A549 (cell line): ENCODE measurements around the gene DENND6A. TPM values are rescaled to one million over a fixed set of nuclear protein-coding genes. Genes with fewer than 3 reads are reported as not detected.

Experiments
- ATAC-seq, 2 experiments: fragments of 200-7000 bp in 1 of 2; fragments of >200 bp in 1 of 2; cut with Nextera tagmentation in 1 of 2; cut with Tn5 transposase in 1 of 2; 3 replicates each; pipeline versions ENCODE4 v1.8.0 to v1.9.1; 2018 to 2020; ENCODE audit warnings: mild to moderate bottlenecking in 1 of 2, moderate library complexity in 1 of 2
- CTCF ChIA-PET: fragments of 300-600 bp; sonication (Branson Sonifier 250); formaldehyde crosslinking; extraction: SDS; loops from one replicate; lab custom pipeline; 2021; ENCODE audit warnings: antibody characterized with exemption, inconsistent platforms; lab: Yijun Ruan, JAX
- POLR2A ChIA-PET: fragments of 350-600 bp; formaldehyde crosslinking; extraction: SDS; loops from one replicate; lab custom pipeline; 2021; ENCODE audit warnings: antibody characterized with exemption, inconsistent platforms; lab: Yijun Ruan, JAX
- DNase-seq, 2 experiments: peaks; one replicate each; pipeline versions ENCODE4 v3.0.0 to v3.0.0-alpha.2; 2011 to 2016; ENCODE audit warnings: low read depth in 1 of 2, low spot score in 1 of 2
- FAIRE-seq: peaks from 2 replicates; lab custom pipeline; 2011; peaks lifted over from hg19 to GRCh38; lab: Jason Lieb, UNC
- H3K27ac ChIP-seq, 2 experiments: fragments of >200 bp; sonication (Bioruptor Twin); formaldehyde crosslinking; 3 replicates each; pipeline ENCODE4 v1.5.1; 2016 to 2017
- H3K4me1 ChIP-seq: fragments of >200 bp; sonication (Bioruptor Twin); formaldehyde crosslinking; 3 replicates; pipeline ENCODE4 v1.6.1; 2016
- H3K4me2 ChIP-seq: fragments of >200 bp; sonication (Bioruptor Twin); formaldehyde crosslinking; 3 replicates; pipeline ENCODE4 v1.6.1; 2016
- H3K4me3 ChIP-seq: fragments of >200 bp; sonication (Bioruptor Twin); formaldehyde crosslinking; 3 replicates; pipeline ENCODE4 v1.5.1; 2016
- H3K9me3 ChIP-seq: fragments of >200 bp; sonication (Bioruptor Twin); formaldehyde crosslinking; 3 replicates; pipeline ENCODE4 v1.6.1; 2016
- ATOH8 ChIP-seq: fragments of 250-450 bp; sonication (Bioruptor Pico); IDR thresholded peaks from 2 replicates; pipeline ENCODE4 v1.5.0; 2020; ENCODE audit warnings: low read depth, mild to moderate bottlenecking, moderate library complexity
- BHLHE40 ChIP-seq: IDR thresholded peaks from 2 replicates; pipeline ENCODE4 v1.6.1; 2012; ENCODE audit warnings: low read depth, low read length, inconsistent platforms
- CBX8 ChIP-seq: fragments of 200-600 bp; sonication (generic); IDR thresholded peaks from 2 replicates; pipeline ENCODE4 v1.6.1; 2016
- EHF ChIP-seq: fragments of 250-450 bp; sonication (Bioruptor Pico); IDR thresholded peaks from 2 replicates; pipeline ENCODE4 v1.5.0; 2020; ENCODE audit warnings: mild to moderate bottlenecking
- ELK1 ChIP-seq: fragments of 150-350 bp; IDR thresholded peaks from 2 replicates; pipeline ENCODE4 v1.6.1; 2014; ENCODE audit warnings: low read depth, mild to moderate bottlenecking, low read length
- EP300 ChIP-seq, 2 experiments: fragments of >200 bp; sonication (Bioruptor Twin); formaldehyde crosslinking; IDR thresholded peaks; 2 replicates in 1 of 2; 3 replicates in 1 of 2; pipeline ENCODE4 v1.6.1; 2016 to 2017
- FOSB ChIP-seq: fragments of 250-450 bp; sonication (Bioruptor Pico); IDR thresholded peaks from 2 replicates; pipeline ENCODE4 v1.5.0; 2020; ENCODE audit warnings: mild to moderate bottlenecking, moderate library complexity
- FOSL2 ChIP-seq, 2 experiments: fragments of 450-650 bp in 1 of 2; fragments of >200 bp in 1 of 2; sonication (Bioruptor Twin) in 1 of 2; formaldehyde crosslinking; IDR thresholded peaks; 2 replicates each; pipeline versions ENCODE4 v1.5.0 to v1.6.1; 2016 to 2020; ENCODE audit warnings: mild to moderate bottlenecking in 1 of 2, moderate library complexity in 1 of 2
- HDAC2 ChIP-seq: fragments of 200-600 bp; sonication (generic); IDR thresholded peaks from 2 replicates; pipeline ENCODE4 v1.6.1; 2016
- HOXB13 ChIP-seq: fragments of 250-450 bp; sonication (Bioruptor Pico); IDR thresholded peaks from 2 replicates; pipeline ENCODE4 v1.5.0; 2020; ENCODE audit warnings: low read depth, mild to moderate bottlenecking, moderate library complexity
- HOXB5 ChIP-seq: fragments of 250-450 bp; sonication (Bioruptor Pico); IDR thresholded peaks from 2 replicates; pipeline ENCODE4 v1.5.0; 2020; ENCODE audit warnings: mild to moderate bottlenecking, moderate library complexity
- JUN ChIP-seq, 2 experiments: fragments of >200 bp; sonication (Bioruptor Twin); formaldehyde crosslinking; IDR thresholded peaks; 2 replicates in 1 of 2; 3 replicates in 1 of 2; pipeline ENCODE4 v1.6.1; 2016 to 2017
- JUNB ChIP-seq: fragments of >200 bp; sonication (Bioruptor Twin); formaldehyde crosslinking; IDR thresholded peaks from 2 replicates; pipeline ENCODE4 v1.6.1; 2016
- KDM1A ChIP-seq: fragments of 200-600 bp; sonication (generic); IDR thresholded peaks from 2 replicates; pipeline ENCODE4 v1.6.1; 2016; ENCODE audit warnings: low read depth, mild to moderate bottlenecking
- KDM5A ChIP-seq: fragments of 200-600 bp; sonication (generic); IDR thresholded peaks from 2 replicates; pipeline ENCODE4 v1.6.1; 2016; ENCODE audit warnings: antibody characterized with exemption, mild to moderate bottlenecking
- MAFK ChIP-seq: fragments of 450-650 bp; IDR thresholded peaks from 2 replicates; pipeline ENCODE4 v1.6.1; 2014; ENCODE audit not compliant: partially characterized antibody
- MAX ChIP-seq: IDR thresholded peaks from 2 replicates; pipeline ENCODE4 v1.6.1; 2012
- MYC ChIP-seq: IDR thresholded peaks from 2 replicates; pipeline ENCODE4 v1.6.1; 2012; ENCODE audit warnings: mild to moderate bottlenecking, inconsistent platforms, low read length, improper control_type of control experiment, borderline replicate concordance
- NR3C1 ChIP-seq: fragments of >200 bp; sonication (Bioruptor Twin); formaldehyde crosslinking; IDR thresholded peaks from 3 replicates; pipeline ENCODE4 v1.6.1; 2017
- PBX3 ChIP-seq: IDR thresholded peaks from 2 replicates; pipeline ENCODE4 v1.6.1; 2012
- RARB ChIP-seq: fragments of 250-450 bp; sonication (Bioruptor Pico); IDR thresholded peaks from 2 replicates; pipeline ENCODE4 v1.8.0; 2021; ENCODE audit warnings: mild to moderate bottlenecking, moderate library complexity
- RCOR1 ChIP-seq: fragments of 150-350 bp; IDR thresholded peaks from 2 replicates; pipeline ENCODE4 v1.6.1; 2014; ENCODE audit warnings: antibody characterized with exemption, low read length, low read depth
- REST ChIP-seq: fragments of 200-600 bp; sonication (generic); IDR thresholded peaks from 2 replicates; pipeline ENCODE4 v1.6.1; 2016; ENCODE audit warnings: antibody characterized with exemption, mild to moderate bottlenecking, moderate library complexity
- SMC3 ChIP-seq: fragments of >200 bp; sonication (Bioruptor Twin); formaldehyde crosslinking; IDR thresholded peaks from 3 replicates; pipeline ENCODE4 v1.6.1; 2018; ENCODE audit warnings: inconsistent platforms
- SREBF2 ChIP-seq: fragments of 450-650 bp; IDR thresholded peaks from 2 replicates; pipeline ENCODE4 v1.6.1; 2014; ENCODE audit warnings: mild to moderate bottlenecking, moderate library complexity
- TP53 ChIP-seq: fragments of 250-450 bp; sonication (Bioruptor Pico); IDR thresholded peaks from 2 replicates; pipeline ENCODE4 v1.5.0; 2021; ENCODE audit warnings: mild to moderate bottlenecking, moderate library complexity
- ZFP36 ChIP-seq: fragments of 450-650 bp; IDR thresholded peaks from 2 replicates; pipeline ENCODE4 v1.6.1; 2014; ENCODE audit warnings: borderline replicate concordance; ENCODE audit not compliant: partially characterized antibody
- ZSCAN20 ChIP-seq: fragments of 250-450 bp; sonication (Bioruptor Pico); IDR thresholded peaks from 2 replicates; pipeline ENCODE4 v1.8.0; 2022; ENCODE audit warnings: mild to moderate bottlenecking, moderate library complexity
- WGBS: methylation state at CpG from one replicate; pipeline ENCODE4 v1.1.6; 2017; ENCODE audit errors: missing lambda C conversion rate; 5-methylcytosine and 5-hydroxymethylcytosine counted together
- polyA plus RNA-seq, 4 experiments: library from polyadenylated mRNA; depleted of rRNA in 3 of 4; stranded (reverse); fragments of >200 nt; fragmentation: RNase III in 1 of 4; extraction: RNeasy Plus Mini Kit Qiagen cat#74134 plus additional on column Dnase treatment in 1 of 4; gene quantifications; 2 replicates in 3 of 4; 3 replicates in 1 of 4; pipeline ENCODE4 v1.2.3, GENCODE V29; 2011 to 2017

DENND6A gene
- polyA plus RNA-seq, 2 of the 4 experiments (the other 2 are of a cell fraction): 5.4 to 18.1 TPM

- FAIRE-seq (no peak), ATAC-seq (no peak), DNase-seq (no peak)
- TF ChIP-seq ATOH8 (CRISPR knock-in tag) (no peak), NR3C1 (no peak), HOXB13 (CRISPR knock-in tag) (no peak), KDM5A (no peak), MAFK (no peak), RCOR1 (no peak), BHLHE40 (no peak), FOSL2 (IDR thresholded peaks at IDR 0.05) (no peak), FOSL2 (CRISPR knock-in tag; IDR thresholded peaks at IDR 0.05) (no peak), FOSB (CRISPR knock-in tag) (no peak), ZSCAN20 (CRISPR knock-in tag) (no peak), PBX3 (no peak), SREBF2 (no peak), CBX8 (no peak), HOXB5 (CRISPR knock-in tag) (no peak), ELK1 (no peak), JUN (IDR thresholded peaks at IDR 0.05) (no peak), SMC3 (no peak), TP53 (no peak), RARB (CRISPR knock-in tag) (no peak), JUNB (no peak)
- CTCF ChIA-PET: interaction anchor here (1.2 kb wide), 1 partner anchor 14 kb away, joined by 3 read pairs; no protein-coding TSS in a partner anchor
- Histone ChIP-seq H3K4me2 (no peak overlapping the region), H3K27ac (no peak overlapping the region), H3K4me1 (peaks cover 5% of the 10 kb centered on the region; the same call in 2 of the 3 replicates), H3K4me3 (no peak overlapping the region), H3K9me3 (no peaks in the 10 kb centered on the region)
- POLR2A ChIA-PET: no interaction called here
- 74% methylated on average over 6 of the region's 9 CpGs for WGBS
Observed at GRCh38 chr3:57700737-57701136, 7.9 kb upstream of the DENND6A start.

GRCh38 chr3:57699591-57699990, 6.7 kb upstream of the DENND6A start:
- ChIA-PET CTCF (no interaction called here), POLR2A (no interaction called here)
- Histone ChIP-seq H3K4me3 (no peak overlapping the region), H3K9me3 (no peaks in the 10 kb centered on the region), H3K27ac (no peak overlapping the region), H3K4me2 (no peak overlapping the region), H3K4me1 (no peaks in the 10 kb centered on the region)
- no peak for DNase-seq
- 93% methylated on average over 2 of the region's 2 CpGs for WGBS
- FAIRE-seq: no peak
- TF ChIP-seq MAX: no peak
- TF ChIP-seq ZFP36: no peak
- TF ChIP-seq FOSB (CRISPR knock-in tag): no peak
- TF ChIP-seq REST: no peak
- TF ChIP-seq BHLHE40: no peak
- no peak for TF ChIP-seq KDM5A
- no peak for TF ChIP-seq HDAC2
- TF ChIP-seq EP300 (IDR thresholded peaks at IDR 0.05): no peak
- no peak for TF ChIP-seq RARB (CRISPR knock-in tag)
- no peak for TF ChIP-seq SMC3
- TF ChIP-seq FOSL2 (IDR thresholded peaks at IDR 0.05): no peak
- no peak for TF ChIP-seq FOSL2 (CRISPR knock-in tag; IDR thresholded peaks at IDR 0.05)
- TF ChIP-seq MYC: no peak
- no peak for TF ChIP-seq TP53
- no peak for TF ChIP-seq KDM1A
- no peak for TF ChIP-seq SREBF2
- TF ChIP-seq MAFK: no peak
- TF ChIP-seq EHF (CRISPR knock-in tag): no peak
- no peak for ATAC-seq
